GM19455 (cell line): ENCODE results near the gene FOXO1.

ENCODE experiments used
- ATAC-seq: cut with Tn5 transposase; IDR thresholded peaks from one replicate; pipeline ENCODE4 v1.9.1; 2021; ENCODE audit not compliant: unreplicated experiment

The FOXO1 gene

DNA sequence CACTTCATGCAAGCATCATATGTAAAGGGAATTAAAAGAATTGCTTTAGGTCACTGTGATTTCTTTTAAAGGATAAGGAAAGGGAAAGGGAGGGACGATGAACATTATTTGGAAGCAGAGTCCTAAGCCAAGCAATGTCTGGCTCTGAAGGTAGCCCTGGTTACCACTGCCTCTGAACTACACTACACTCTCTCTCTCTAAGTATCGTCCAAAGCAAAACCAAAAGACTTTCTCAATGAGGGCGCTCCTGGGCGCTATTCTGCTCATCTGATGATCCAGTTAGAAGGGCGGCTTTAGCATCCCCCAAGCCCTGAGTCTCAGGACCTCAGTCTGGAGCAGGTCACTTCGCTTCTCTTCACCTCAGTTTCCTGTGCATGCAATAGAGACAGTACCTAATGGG is 26.2 kb downstream of the FOXO1 start:
- ATAC-seq = no peak

GRCh38 chr13:40639221-40639681 is 27.2 kb downstream of the FOXO1 start:
- ATAC-seq = no peak

DNA sequence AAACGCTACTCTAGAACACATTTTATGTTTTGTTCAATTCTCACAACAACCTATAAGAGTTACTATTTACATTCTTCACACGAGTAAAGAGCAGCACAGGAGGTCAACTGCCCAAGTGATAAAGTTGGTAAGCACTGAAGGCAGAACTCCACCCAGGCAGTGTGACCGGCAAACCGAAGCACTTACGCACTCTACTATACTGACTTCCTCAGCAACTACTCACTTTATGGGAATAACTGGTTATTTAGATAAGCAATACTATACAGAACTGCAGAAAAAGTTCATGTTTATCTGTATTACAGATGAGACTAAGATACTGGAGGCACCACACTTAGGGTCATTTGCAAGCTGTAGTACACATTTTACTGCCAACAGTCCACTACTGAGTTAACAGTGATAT is 28.8 kb downstream of the FOXO1 start:
- no peak for ATAC-seq

GRCh38 chr13:40635315-40635995 is 31.0 kb downstream of the FOXO1 start:
- ATAC-seq = no peak

DNA sequence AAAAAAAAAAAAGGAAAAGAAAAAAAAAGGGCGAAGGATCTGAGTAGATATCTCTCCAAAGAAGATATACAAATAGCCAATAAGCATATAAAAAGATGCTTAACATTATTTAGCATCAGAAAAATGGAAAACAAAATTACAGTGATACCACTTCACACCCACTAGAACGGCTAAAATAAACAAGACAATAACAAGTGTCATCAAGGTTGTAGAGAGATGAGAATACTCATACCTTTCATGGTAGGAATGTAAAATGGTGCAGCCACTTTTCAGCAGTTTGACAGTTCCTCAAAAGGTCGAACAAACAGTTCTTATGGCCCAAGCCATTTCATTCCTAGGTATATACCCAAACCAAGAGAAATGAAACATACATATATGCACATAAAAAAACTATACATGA is 33.5 kb downstream of the FOXO1 start:
- no peak for ATAC-seq

GRCh38 chr13:40631605-40632004 is 34.8 kb downstream of the FOXO1 start:
- ATAC-seq = no peak

GRCh38 chr13:40629678-40630384 is 36.6 kb downstream of the FOXO1 start:
- peak; percentile 86 for ATAC-seq

DNA sequence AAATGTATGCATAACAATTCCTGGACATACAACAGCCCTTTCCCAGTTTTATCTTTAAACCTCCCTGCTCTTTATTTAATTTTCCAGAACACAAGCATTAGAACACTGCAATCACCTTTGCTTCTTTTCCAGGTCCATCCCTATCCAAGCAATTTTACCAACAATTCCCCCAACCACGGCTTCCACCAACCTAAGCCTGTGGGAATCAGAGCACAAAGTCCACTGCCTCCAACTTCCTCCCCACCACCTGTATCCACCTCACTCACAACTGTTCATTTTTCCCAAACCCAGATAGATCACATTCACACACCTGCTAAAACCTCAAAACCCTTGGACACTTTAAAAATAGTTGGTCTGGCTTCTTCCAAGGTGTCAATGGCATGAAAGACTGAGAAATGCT is 39.5 kb downstream of the FOXO1 start:
- ATAC-seq = no peak

- ATAC-seq = no peak
Observed at GRCh38 chr13:40626561-40626960, 39.9 kb downstream of the FOXO1 start.

- no peak for ATAC-seq
Observed at GRCh38 chr13:40624986-40625385, 41.5 kb downstream of the FOXO1 start.

DNA sequence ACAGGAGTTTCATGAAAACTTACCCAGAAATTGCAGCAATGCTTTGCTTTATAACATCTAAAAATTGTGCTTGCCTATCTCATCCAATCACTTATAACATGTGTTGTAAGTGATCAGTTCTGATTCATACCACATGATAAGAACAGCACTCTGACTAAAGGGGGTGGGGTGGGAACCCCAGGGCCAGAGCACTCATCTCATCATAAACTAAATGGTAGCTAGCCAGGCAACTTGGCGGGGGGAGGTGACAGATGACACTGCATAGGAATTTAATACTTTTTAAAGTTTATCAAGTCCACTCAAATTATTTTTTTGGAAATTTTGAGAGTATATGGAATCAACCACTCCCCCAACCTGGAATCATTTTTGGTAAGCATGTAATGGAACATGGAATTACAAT is 42.1 kb downstream of the FOXO1 start:
- no peak for ATAC-seq

GRCh38 chr13:40622761-40623160 is 43.7 kb downstream of the FOXO1 start:
- ATAC-seq = no peak

GRCh38 chr13:40622246-40622645 is 44.2 kb downstream of the FOXO1 start:
- no peak for ATAC-seq

DNA sequence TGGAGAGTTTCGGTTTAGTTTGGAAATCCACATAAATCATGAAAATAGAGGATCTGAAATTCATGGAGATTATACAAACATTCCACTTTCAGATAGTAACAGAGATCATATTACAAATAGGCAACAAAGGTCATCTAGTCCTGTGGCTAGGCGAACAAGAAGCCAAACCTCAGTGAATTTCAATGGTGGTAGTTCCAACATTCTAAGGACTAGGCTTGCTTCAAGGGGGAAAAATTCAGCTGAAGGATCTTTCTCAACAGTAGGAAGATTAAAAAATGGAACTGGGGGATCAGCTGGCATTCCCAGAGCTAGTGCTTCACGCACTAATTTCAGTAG is 47.0 kb downstream of the FOXO1 start:
- no peak for ATAC-seq

DNA sequence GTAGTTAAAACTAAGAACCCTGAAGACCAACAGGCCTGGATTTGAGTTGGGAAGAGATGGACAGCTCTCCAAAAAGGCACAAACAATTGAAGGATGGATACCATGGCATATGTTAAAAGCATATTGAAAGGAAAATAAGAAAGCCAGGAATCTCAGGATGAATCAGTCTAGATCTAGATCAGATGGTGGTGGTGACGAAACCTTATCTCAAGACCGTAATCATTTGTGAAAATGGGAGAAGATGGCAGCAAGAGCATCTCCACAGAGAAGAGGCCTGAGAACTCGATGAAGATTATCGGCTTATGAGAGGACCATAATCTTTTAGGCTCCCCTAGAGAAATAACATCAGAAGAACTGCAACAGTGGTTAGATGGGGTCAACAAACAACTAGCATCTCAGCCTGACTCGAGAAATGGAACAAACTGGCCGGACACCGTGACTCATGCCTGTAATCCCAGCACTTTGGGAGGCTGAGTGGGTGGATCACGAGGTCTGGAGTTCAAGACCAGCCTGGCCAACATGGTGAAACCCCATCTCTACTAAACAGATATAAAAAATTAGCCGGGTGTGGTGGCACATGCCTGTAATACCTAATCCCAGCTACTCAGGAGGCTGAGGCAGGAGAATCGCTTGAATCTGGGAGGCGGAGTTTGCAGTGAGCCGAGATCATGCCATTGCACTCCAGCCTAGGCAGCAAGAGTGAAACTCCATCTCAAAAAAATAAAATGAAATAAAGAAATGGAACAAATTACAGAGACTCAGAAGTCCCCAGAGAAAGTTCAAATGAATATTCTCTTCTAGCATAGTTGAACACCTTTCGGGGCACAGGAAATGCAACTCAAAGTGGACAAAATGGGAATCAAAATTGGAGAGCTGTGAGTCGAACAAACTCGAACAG is 47.6 kb downstream of the FOXO1 start:
- no peak for ATAC-seq

GRCh38 chr13:40617801-40618356 is 48.6 kb downstream of the FOXO1 start:
- no peak for ATAC-seq

DNA sequence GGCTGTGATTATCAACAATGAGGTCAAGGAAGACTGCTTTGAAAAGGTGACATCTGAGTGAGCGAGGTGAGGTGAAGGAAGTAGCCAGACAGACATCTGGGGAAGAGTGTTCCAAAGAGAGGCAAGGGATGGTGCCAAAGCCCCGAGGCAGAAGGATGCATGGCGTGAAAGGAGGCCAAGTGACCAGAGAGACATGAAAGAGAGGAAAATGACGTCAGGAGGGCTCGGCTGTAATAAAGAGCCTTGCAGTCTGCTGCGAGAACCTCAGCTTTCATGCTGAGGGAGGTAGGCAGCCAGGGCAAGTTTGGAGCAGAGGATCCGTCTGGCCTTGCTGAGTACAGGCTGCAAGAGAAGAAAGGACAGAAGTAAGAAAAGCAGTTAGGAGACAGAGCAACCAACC is 50.8 kb downstream of the FOXO1 start:
- ATAC-seq = no peak

- ATAC-seq = no peak
Observed at GRCh38 chr13:40613914-40614313, 52.5 kb downstream of the FOXO1 start.

DNA sequence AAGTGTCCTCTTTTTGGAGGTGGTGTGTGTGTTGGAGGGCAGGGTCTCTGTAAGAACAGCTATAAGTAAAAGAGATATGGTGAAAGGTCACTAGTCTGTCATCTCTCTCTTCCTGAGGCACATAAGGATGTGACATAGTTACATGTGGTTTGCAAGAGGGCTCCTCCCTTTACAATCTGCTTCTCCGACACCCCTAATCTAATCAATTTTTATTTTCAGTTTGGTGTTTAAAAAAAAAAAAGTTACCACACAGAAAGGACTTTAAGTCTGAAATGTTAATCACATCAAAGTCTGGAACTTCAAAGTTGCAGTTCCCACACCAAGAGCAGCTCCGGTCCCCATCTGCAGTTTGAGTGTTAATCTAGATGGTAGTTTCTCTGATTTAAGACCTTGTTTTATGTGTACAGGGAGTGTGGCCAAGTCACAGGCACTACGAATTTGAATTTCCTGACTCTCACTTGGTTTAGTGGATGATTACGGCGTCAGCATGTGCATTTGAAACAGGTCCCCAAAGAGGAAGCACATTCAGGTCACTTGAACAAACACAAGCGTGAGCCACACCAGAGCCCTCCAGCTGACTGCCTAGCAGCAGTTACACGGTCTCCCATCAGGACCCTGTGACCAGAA is 53.1 kb downstream of the FOXO1 start:
- peak; percentile 72 for ATAC-seq

GRCh38 chr13:40612041-40612440 is 54.4 kb downstream of the FOXO1 start:
- ATAC-seq = no peak

GRCh38 chr13:40611635-40612034 is 54.8 kb downstream of the FOXO1 start:
- ATAC-seq = no peak
